GM10248 (cell line): ENCODE measurements around the gene CIAO2A.

Experiments used
- CTCF ChIA-PET: fragments of 300-600 bp; sonication (Branson Sonifier 250); formaldehyde crosslinking; extraction: SDS; loops from one replicate; lab custom pipeline; 2021; ENCODE audit warnings: antibody characterized with exemption; lab: Yijun Ruan, JAX
- POLR2A ChIA-PET: fragments of 350-650 bp; sonication (Branson Sonifier 250); formaldehyde crosslinking; extraction: SDS; loops from one replicate; lab custom pipeline; 2020; ENCODE audit warnings: antibody characterized with exemption; lab: Yijun Ruan, JAX
- DNase-seq: peaks from one replicate; pipeline ENCODE4 v3.0.0; 2012; ENCODE audit errors: extremely low spot score
- CTCF ChIP-seq: IDR thresholded peaks from 2 replicates; pipeline ENCODE4 v1.5.1; 2012; ENCODE audit warnings: mild to moderate bottlenecking, low read depth; ENCODE audit errors: extremely low read depth, missing control alignments, control extremely low read depth

Gene CIAO2A

GRCh38 chr15:64072812-64073211 lies 20.8 kb downstream of the CIAO2A start:
- no peak for DNase-seq
- POLR2A ChIA-PET, result no interaction called here
- TF ChIP-seq CTCF, result no peak
- CTCF ChIA-PET, result interaction anchor here (0.7 to 2.0 kb wide), 6 partner anchors 11 to 463 kb away, joined by 3 to 7 read pairs (median 4); partner anchors contain the start of gene CIAO2A

DNA sequence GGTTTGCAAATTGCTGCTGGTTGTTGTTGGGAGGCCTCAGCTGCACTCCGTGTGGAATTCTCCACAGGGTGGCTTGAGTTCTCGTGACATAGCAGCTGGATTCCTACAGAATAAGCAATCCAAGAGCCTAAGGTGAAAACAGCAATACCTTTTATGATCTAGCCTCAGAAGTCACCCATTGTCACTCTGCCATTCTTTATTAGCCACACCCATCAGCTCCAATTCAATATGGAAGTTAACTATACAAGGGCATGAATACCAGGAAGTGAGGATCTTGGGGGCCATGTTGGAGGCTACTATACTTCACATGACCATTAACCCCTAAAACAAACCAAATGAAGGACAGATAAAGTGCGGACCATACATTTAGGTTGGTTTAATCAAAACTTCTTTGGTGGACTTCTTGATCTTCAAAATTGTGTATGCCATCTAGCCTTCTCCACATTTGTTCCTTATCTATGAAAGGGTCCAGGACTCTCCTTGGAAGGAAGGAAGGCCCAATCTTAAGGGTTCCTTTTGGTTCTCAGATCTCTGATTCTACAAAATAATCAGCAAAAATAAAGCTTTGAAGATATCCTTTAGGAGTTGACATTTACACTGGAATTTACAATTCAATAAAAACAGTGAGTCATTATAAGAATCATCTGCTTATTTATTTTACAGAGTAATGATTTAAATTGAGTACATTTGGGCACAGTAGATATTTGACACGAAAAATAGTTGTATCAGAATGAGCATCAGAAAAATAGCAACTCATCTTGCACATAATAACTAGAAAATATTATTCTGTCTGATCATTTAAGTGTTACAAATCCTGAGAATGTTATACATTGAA lies 21.5 kb downstream of the CIAO2A start:
- TF ChIP-seq CTCF, result no peak
- no peak for DNase-seq
- POLR2A ChIA-PET, result interaction anchor here (0.6 kb wide), 1 partner anchor 470 kb away, joined by 7 read pairs; no protein-coding TSS in a partner anchor
- CTCF ChIA-PET, result interaction anchor here (0.6 to 6.8 kb wide), 7 partner anchors 10 to 464 kb away, joined by 3 to 86 read pairs (median 3); no protein-coding TSS in a partner anchor

DNA sequence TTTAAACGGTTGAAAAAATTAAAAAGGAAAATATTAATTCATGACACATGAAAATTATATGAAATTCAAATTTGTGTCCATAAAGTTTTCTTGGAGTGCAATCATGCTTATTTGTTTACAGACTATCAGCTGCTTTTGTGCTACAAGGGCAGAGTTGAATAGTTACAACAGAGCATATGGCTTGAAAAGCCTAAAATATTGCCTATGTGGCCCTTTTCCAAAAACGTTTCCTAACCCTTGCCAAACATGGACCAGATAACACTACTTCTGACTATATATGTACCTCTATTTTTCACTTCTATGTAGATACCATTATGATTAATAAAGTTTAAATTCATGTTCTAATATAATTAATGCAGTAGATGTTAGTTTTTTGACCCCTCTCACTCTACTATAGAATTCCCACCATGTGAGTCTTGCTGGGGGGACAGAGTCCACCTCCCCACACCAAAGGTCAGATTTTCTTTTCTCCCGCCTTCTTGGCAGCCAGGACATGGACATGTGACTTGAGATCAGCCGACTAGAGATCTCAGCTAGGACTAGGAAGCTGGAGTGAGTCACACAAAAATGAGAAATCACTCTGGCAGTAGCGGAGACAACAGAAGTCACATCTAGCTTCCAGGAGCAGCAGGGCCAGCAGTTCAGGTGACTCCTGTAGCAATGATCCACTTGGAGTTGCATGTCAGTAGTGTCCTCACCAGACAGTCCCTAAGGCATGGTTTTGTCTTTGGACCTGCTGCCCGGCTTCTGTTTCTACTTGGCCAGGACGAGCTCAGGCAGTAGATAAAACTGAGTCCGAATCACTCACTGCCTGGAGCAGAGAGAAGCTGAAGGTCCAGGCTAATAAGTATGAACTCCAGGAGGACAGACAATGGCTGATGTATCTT lies 22.4 kb downstream of the CIAO2A start:
- no peak for TF ChIP-seq CTCF
- ChIA-PET CTCF (interaction anchor here (0.6 to 8.2 kb wide), 8 partner anchors 17 to 463 kb away, joined by 3 to 104 read pairs (median 3); no protein-coding TSS in a partner anchor), POLR2A (no interaction called here)
- no peak for DNase-seq

- DNase-seq, result no peak
- ChIA-PET POLR2A (no interaction called here), CTCF (interaction anchor here (1.2 to 8.2 kb wide), 6 partner anchors 16 to 462 kb away, joined by 3 to 104 read pairs (median 8); no protein-coding TSS in a partner anchor)
- no peak for TF ChIP-seq CTCF
Measured at GRCh38 chr15:64070106-64070505, 23.5 kb downstream of the CIAO2A start.

DNA sequence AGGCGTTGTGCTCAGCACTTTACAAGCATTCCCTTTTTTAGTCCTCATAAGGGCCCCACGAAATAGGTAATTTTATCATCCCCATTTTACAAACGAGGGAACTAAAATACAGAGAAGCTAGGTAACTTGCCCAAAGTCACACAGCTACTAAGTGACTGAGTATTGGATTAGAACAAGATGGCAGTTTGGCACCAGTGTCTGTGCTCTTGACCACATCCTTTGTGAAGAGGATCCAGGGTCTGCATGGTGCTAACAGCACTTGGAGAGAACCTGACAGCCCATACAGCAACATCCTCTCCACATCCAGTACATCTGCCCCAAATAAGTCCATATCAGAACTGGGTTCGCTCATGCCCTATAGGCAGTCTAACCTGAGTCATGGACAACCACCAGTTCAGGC lies 25.5 kb downstream of the CIAO2A start:
- TF ChIP-seq CTCF, result no peak
- POLR2A ChIA-PET, result interaction anchor here (0.7 kb wide), 1 partner anchor 497 kb away, joined by 6 read pairs; no protein-coding TSS in a partner anchor
- CTCF ChIA-PET, result interaction anchor here (0.6 to 8.2 kb wide), 53 partner anchors 10 to 1021 kb away, joined by 3 to 104 read pairs (median 5); partner anchors contain the start of genes CIAO2A, DAPK2, FBXL22 and HERC1
- no peak for DNase-seq
